HepG2 (cell line): ENCODE results near the gene ABCD2. TPM values are rescaled to one million over a fixed set of nuclear protein-coding genes. Genes with fewer than 3 reads are reported as not detected.

Experiments used
- ATAC-seq: fragments of 200-7000 bp; cut with Tn5 transposase; 3 replicates; pipeline ENCODE4 v1.9.1; 2020; ENCODE audit warnings: mild to moderate bottlenecking, moderate library complexity
- BruUV-seq: library from RNA; stranded (reverse); fragments of 400-500 nt; replicated peaks from 2 replicates; lab custom pipeline; 2021; lab: Mats Ljungman, UMichigan
- CTCF ChIA-PET: fragments of 300-600 bp; formaldehyde crosslinking; extraction: SDS; loops from one replicate; lab custom pipeline; 2021; ENCODE audit warnings: low total read pairs, inconsistent platforms, low intra/inter-chr PET ratio; lab: Yijun Ruan, JAX
- POLR2A ChIA-PET: fragments of 350-600 bp; sonication (Branson Sonifier 250); formaldehyde crosslinking; loops from one replicate; lab custom pipeline; 2020; ENCODE audit warnings: antibody characterized with exemption, inconsistent platforms; lab: Yijun Ruan, JAX
- DNase-seq: peaks from one replicate; pipeline ENCODE4 v3.0.0-alpha.2; 2015; ENCODE audit warnings: low spot score
- FAIRE-seq: peaks from 3 replicates; lab custom pipeline; 2011; peaks lifted over from hg19 to GRCh38; lab: Jason Lieb, UNC
- H2AFZ ChIP-seq: one replicate; pipeline ENCODE4 v1.6.1; 2011; ENCODE audit warnings: low read length, inconsistent platforms
- H3K27ac ChIP-seq: fragments of 300-600 bp; 3 replicates; pipeline ENCODE4 v1.8.0; 2011; ENCODE audit warnings: mixed run types, mild to moderate bottlenecking, mixed read lengths, low read length, inconsistent platforms; ENCODE audit not compliant: insufficient read depth; ENCODE audit errors: extremely low read length
- H3K27me3 ChIP-seq, 2 experiments: fragments of 200-600 bp in 1 of 2; 2 replicates in 1 of 2; 3 replicates in 1 of 2; pipeline versions ENCODE4 v1.6.0 to v1.8.0; 2011; ENCODE audit warnings: low read length in 2 of 2, mild to moderate bottlenecking in 2 of 2, moderate library complexity in 2 of 2, inconsistent platforms in 1 of 2; ENCODE audit not compliant: insufficient read depth in 2 of 2, control insufficient read depth in 1 of 2
- H3K36me3 ChIP-seq, 2 experiments: fragments of 200-600 bp in 1 of 2; replicated peaks in 1 of 2; 2 replicates in 1 of 2; 3 replicates in 1 of 2; pipeline versions ENCODE4 v1.5.1 to v1.8.0; 2011; ENCODE audit warnings: low read length in 2 of 2, inconsistent platforms in 1 of 2; ENCODE audit not compliant: insufficient read depth in 2 of 2, control insufficient read depth in 1 of 2
- H3K4me1 ChIP-seq: 2 replicates; pipeline ENCODE4 v1.5.1; 2012; ENCODE audit warnings: low read length, inconsistent platforms; ENCODE audit not compliant: insufficient read depth
- H3K4me2 ChIP-seq: 2 replicates; pipeline ENCODE4 v1.6.0; 2011; ENCODE audit warnings: low read depth, low read length, inconsistent platforms
- H3K4me3 ChIP-seq, 3 experiments: fragments of 200-600 bp in 1 of 3; sonication (generic), shearing (Covaris generic) in 1 of 3; replicated peaks in 1 of 3; 2 replicates each; pipeline ENCODE4 v1.5.1; 2011 to 2016; ENCODE audit warnings: low read length in 3 of 3, inconsistent platforms in 2 of 3, low read depth in 2 of 3, mild to moderate bottlenecking in 2 of 3, control low read depth in 1 of 3, mixed read lengths in 1 of 3; ENCODE audit not compliant: insufficient read depth in 1 of 3
- H3K79me2 ChIP-seq: one replicate; pipeline ENCODE4 v1.6.1; 2011; ENCODE audit warnings: low read length, inconsistent platforms; ENCODE audit not compliant: insufficient read depth
- H3K9ac ChIP-seq: 2 replicates; pipeline ENCODE4 v1.6.0; 2011; ENCODE audit warnings: mild to moderate bottlenecking, low read depth, low read length, inconsistent platforms; ENCODE audit not compliant: insufficient read depth
- H3K9me3 ChIP-seq: 2 replicates; pipeline ENCODE4 v1.5.1; 2012; ENCODE audit warnings: mild to moderate bottlenecking, low read length
- H4K20me1 ChIP-seq: 2 replicates; pipeline ENCODE4 v1.6.0; 2011; ENCODE audit warnings: inconsistent platforms, mild to moderate bottlenecking, low read length, moderate library complexity; ENCODE audit not compliant: insufficient read depth
- ADNP ChIP-seq: sonication (generic); formaldehyde crosslinking; IDR thresholded peaks from 2 replicates; pipeline ENCODE4 v1.4.0; 2020; ENCODE audit warnings: missing genetic modification reagents
- AHR ChIP-seq: IDR thresholded peaks from 2 replicates; pipeline ENCODE4 v1.6.1; 2018; ENCODE audit warnings: missing genetic modification reagents, missing compliant biosample characterization
- IKZF1 ChIP-seq: fragments of 450-650 bp; IDR thresholded peaks from 2 replicates; pipeline ENCODE4 v1.7.1; 2016
- ZFP62 ChIP-seq: sonication (generic); formaldehyde crosslinking; IDR thresholded peaks from 2 replicates; pipeline ENCODE4 v1.4.0; 2020; ENCODE audit warnings: missing genetic modification reagents
- ZFX ChIP-seq: sonication (generic); formaldehyde crosslinking; IDR thresholded peaks from 2 replicates; pipeline ENCODE4 v1.4.0; 2020; ENCODE audit warnings: mild to moderate bottlenecking, low read depth, missing genetic modification reagents, moderate library complexity
- ZNF280D ChIP-seq: sonication (generic); formaldehyde crosslinking; IDR thresholded peaks from 2 replicates; pipeline ENCODE4 v1.5.1; 2020; ENCODE audit warnings: mild to moderate bottlenecking, missing genetic modification reagents
- ZNF331 ChIP-seq: sonication (generic); formaldehyde crosslinking; IDR thresholded peaks from 2 replicates; pipeline ENCODE4 v1.4.0; 2020; ENCODE audit warnings: missing genetic modification reagents
- ZNF878 ChIP-seq: sonication (generic); formaldehyde crosslinking; IDR thresholded peaks from 2 replicates; pipeline ENCODE4 v1.8.1; 2023; ENCODE audit warnings: mild to moderate bottlenecking, missing genetic modification reagents, moderate library complexity
- WGBS: methylation state at CpG from one replicate; pipeline ENCODE4 v1.1.6; 2017; ENCODE audit warnings: low lambda C conversion rate; 5-methylcytosine and 5-hydroxymethylcytosine counted together
- in situ Hi-C: cut with HindIII; loops from 2 replicates; pipeline ENCODE4 v1.10.0; 2017; ENCODE audit warnings: low pct_unique_long_range_greater_than_20kb; ENCODE audit not compliant: extremely low pct_ligation_motif_present
- intact Hi-C: fragments of 100-400 bp; cut with micrococcal nuclease; formaldehyde crosslinking; loops from one replicate; pipeline ENCODE4 v1.10.0; 2022; ENCODE audit not compliant: unreplicated experiment
- polyA plus RNA-seq, 8 experiments: library from polyadenylated mRNA; depleted of rRNA in 3 of 8; stranded (reverse) in 7 of 8; unstranded in 1 of 8; fragments of >200 nt; fragmentation: Illumina TruSeq in 4 of 8; extraction: Trizol in 4 of 8; gene quantifications; 2 replicates each; pipeline versions ENCODE4 v1.2.1 to v1.2.3, GENCODE V29; 2011 to 2016; ENCODE audit warnings: low read depth in 4 of 8, missing spikeins in 1 of 8, mixed read lengths in 1 of 8; ENCODE audit not compliant: insufficient read depth in 1 of 8
- total RNA-seq, 5 experiments: library from RNA; depleted of rRNA; stranded (reverse); fragments of >200 nt; fragmentation: Illumina TruSeq; extraction: Trizol; gene quantifications; 2 replicates each; pipeline ENCODE4 v1.2.3, GENCODE V29; 2016; ENCODE audit warnings: low read depth in 1 of 5
- TF ChIP-seq, protein P1 (sequence below): IDR thresholded peaks from 2 replicates; pipeline ENCODE4 v1.4.0; 2020; ENCODE audit warnings: mild to moderate bottlenecking, missing genetic modification reagents
- TF ChIP-seq, protein P2 (sequence below): sonication (generic); formaldehyde crosslinking; conservative IDR thresholded peaks from 2 replicates; pipeline ENCODE4 v1.4.0; 2020; ENCODE audit warnings: missing genetic modification reagents

Gene ABCD2
- total and polyA plus RNA-seq, 2 of the 13 experiments (the other 11 are each of a cell fraction or from before 2014, with no cell fraction given): not detected

DNA sequence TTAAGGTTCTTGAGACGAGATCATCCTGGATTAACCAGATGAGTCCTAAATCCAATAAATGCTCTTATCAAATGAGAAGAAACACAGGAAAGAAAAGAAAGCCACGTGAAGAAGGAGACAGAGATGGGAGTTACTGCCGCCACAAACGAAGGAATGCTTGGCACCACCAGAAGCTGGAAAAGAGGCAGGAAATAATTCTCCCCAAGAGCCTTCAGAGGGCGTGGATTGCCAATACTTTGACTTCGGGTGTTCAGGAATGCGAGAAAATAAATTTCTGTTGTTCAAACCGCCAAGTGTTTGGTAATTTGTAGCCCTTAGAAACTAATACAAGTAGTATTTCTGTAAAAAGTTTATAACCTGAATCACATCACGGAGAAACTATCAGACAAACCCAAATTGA lies 31.3 kb downstream of the ABCD2 start:
- Histone ChIP-seq H3K27me3 (no peaks in the 10 kb centered on the region), H2AFZ (no peak overlapping the region), H3K79me2 (no peaks in the 10 kb centered on the region), H3K4me1 (peaks cover 12% of the 10 kb centered on the region), H3K9me3 (no peaks in the 10 kb centered on the region), H3K9ac (no peak overlapping the region), H3K4me2 (no peak overlapping the region), H3K27ac (no peak overlapping the region), H4K20me1 (no peaks in the 10 kb centered on the region), H3K36me3 (no peaks in the 10 kb centered on the region), H3K4me3 (no peak overlapping the region)
- FAIRE-seq (no peak), DNase-seq (no peak), ATAC-seq (no peak)
- in situ Hi-C loops: loop anchor here (25.0 kb wide), 1 partner anchor 524 kb away; the partner anchor contains the start of gene SLC2A13
- POLR2A ChIA-PET: no interaction called here
- CTCF ChIA-PET: no interaction called here
- no peak for TF ChIP-seq AHR
- TF ChIP-seq, protein P1, sequence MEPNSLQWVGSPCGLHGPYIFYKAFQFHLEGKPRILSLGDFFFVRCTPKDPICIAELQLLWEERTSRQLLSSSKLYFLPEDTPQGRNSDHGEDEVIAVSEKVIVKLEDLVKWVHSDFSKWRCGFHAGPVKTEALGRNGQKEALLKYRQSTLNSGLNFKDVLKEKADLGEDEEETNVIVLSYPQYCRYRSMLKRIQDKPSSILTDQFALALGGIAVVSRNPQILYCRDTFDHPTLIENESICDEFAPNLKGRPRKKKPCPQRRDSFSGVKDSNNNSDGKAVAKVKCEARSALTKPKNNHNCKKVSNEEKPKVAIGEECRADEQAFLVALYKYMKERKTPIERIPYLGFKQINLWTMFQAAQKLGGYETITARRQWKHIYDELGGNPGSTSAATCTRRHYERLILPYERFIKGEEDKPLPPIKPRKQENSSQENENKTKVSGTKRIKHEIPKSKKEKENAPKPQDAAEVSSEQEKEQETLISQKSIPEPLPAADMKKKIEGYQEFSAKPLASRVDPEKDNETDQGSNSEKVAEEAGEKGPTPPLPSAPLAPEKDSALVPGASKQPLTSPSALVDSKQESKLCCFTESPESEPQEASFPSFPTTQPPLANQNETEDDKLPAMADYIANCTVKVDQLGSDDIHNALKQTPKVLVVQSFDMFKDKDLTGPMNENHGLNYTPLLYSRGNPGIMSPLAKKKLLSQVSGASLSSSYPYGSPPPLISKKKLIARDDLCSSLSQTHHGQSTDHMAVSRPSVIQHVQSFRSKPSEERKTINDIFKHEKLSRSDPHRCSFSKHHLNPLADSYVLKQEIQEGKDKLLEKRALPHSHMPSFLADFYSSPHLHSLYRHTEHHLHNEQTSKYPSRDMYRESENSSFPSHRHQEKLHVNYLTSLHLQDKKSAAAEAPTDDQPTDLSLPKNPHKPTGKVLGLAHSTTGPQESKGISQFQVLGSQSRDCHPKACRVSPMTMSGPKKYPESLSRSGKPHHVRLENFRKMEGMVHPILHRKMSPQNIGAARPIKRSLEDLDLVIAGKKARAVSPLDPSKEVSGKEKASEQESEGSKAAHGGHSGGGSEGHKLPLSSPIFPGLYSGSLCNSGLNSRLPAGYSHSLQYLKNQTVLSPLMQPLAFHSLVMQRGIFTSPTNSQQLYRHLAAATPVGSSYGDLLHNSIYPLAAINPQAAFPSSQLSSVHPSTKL (CRISPR knock-in tag): no peak
- TF ChIP-seq ZFP62 (CRISPR knock-in tag): no peak
- no peak for TF ChIP-seq ZNF331 (CRISPR knock-in tag)
- no peak for TF ChIP-seq ZNF878 (CRISPR knock-in tag)
- TF ChIP-seq IKZF1: no peak
- no peak for TF ChIP-seq ZFX
- no peak for TF ChIP-seq ADNP
- TF ChIP-seq, protein P2, sequence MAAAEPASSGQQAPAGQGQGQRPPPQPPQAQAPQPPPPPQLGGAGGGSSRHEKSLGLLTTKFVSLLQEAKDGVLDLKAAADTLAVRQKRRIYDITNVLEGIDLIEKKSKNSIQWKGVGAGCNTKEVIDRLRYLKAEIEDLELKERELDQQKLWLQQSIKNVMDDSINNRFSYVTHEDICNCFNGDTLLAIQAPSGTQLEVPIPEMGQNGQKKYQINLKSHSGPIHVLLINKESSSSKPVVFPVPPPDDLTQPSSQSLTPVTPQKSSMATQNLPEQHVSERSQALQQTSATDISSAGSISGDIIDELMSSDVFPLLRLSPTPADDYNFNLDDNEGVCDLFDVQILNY: no peak
- no peak for TF ChIP-seq ZNF280D (CRISPR knock-in tag)
- WGBS: 20% methylated on average over 9 of the region's 9 CpGs
- intact Hi-C loops: no loop called here
- BruUV-seq: no TSS peak
